ENCODE results near the gene POLR2A. TPM values are rescaled to one million over a fixed set of nuclear protein-coding genes. Genes with fewer than 3 reads are reported as not detected.
A peak's percentile ranks its signal among the peaks of the same experiment; 100 is the strongest.

Gene POLR2A
- total RNA-seq, 4 donors from 2014 or later = 41.0 to 55.3 (median 47.3) TPM

DNA sequence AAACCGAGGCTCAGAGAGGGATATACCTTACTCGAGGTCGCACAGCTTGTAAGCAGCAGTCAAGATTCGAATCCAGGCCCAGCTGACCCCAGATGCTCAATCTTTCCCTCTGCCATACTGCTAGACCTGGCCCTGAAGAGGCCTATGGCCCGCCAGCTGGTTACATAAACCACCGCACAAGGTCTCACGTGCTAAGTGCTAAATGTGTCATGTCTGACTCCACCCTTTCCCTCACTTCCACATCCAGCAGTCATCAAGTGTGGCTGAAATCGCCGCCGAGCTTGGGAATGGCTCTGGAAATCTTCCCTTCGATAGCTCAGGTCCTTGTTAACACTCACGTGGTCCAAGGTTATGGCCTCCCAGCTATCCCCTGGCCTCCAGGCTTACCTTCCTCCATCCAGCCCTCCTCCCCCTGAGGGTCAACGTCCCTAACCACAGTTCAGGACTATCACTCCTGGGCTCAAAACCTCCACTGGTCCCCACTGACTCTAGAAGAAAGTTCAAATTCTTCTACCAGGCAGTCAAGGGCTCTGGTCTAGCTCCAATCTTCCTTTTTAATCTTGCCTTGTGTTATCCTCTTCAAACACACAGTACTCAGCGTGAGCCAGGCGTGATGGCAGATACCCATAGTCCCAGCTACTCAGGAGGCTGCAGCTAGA, 8.3 kb upstream of the POLR2A start:
- no peak overlapping the region for H3K4me3 ChIP-seq
- H3K9me3 ChIP-seq = no peaks in the 10 kb centered on the region
- TF ChIP-seq POLR2AphosphoS5 (IDR thresholded peaks at IDR 0.05) = peak; percentile 61
- TF ChIP-seq EP300 (IDR thresholded peaks at IDR 0.05) = no peak
- TF ChIP-seq POLR2A (IDR thresholded peaks at IDR 0.05) = no peak
- TF ChIP-seq, protein P1, sequence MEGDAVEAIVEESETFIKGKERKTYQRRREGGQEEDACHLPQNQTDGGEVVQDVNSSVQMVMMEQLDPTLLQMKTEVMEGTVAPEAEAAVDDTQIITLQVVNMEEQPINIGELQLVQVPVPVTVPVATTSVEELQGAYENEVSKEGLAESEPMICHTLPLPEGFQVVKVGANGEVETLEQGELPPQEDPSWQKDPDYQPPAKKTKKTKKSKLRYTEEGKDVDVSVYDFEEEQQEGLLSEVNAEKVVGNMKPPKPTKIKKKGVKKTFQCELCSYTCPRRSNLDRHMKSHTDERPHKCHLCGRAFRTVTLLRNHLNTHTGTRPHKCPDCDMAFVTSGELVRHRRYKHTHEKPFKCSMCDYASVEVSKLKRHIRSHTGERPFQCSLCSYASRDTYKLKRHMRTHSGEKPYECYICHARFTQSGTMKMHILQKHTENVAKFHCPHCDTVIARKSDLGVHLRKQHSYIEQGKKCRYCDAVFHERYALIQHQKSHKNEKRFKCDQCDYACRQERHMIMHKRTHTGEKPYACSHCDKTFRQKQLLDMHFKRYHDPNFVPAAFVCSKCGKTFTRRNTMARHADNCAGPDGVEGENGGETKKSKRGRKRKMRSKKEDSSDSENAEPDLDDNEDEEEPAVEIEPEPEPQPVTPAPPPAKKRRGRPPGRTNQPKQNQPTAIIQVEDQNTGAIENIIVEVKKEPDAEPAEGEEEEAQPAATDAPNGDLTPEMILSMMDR (IDR thresholded peaks at IDR 0.05) = no peak
- 15 to 40% methylated on average over 5 to 15 of the region's 15 CpGs for WGBS, 2 donors (ENCODE audit: low coverage in 1 of 2)
- peak; percentile 68 for ATAC-seq
- peak overlapping the region; percentile 39 to 100 (median 100) for H3K27ac ChIP-seq
- H3K4me1 ChIP-seq = peaks cover 4 to 89% (median 36%) of the 10 kb centered on the region in 3 donors
- H3K36me3 ChIP-seq = no peaks in the 10 kb centered on the region
- H3K27me3 ChIP-seq = no peaks in the 10 kb centered on the region

- H3K27ac ChIP-seq = peak overlapping the region; percentile 39 to 100 (median 100)
- H3K27me3 ChIP-seq = no peaks in the 10 kb centered on the region
- no peak for ATAC-seq
- peak overlapping the region in 1 of 2 donors; percentile 100 for H3K4me3 ChIP-seq
- no peaks in the 10 kb centered on the region for H3K36me3 ChIP-seq
- 16 to 25% methylated on average over 2 to 3 of the region's 3 CpGs for WGBS, 2 donors (ENCODE audit: low coverage in 1 of 2)
- no peak for TF ChIP-seq POLR2A (IDR thresholded peaks at IDR 0.05)
- no peak for TF ChIP-seq EP300 (IDR thresholded peaks at IDR 0.05)
- TF ChIP-seq, protein P1 (IDR thresholded peaks at IDR 0.05) = no peak
- H3K4me1 ChIP-seq = peaks cover 4 to 87% (median 36%) of the 10 kb centered on the region in 3 donors
- H3K9me3 ChIP-seq = no peaks in the 10 kb centered on the region
Observed at GRCh38 chr17:7476494-7476893, 7.7 kb upstream of the POLR2A start.

DNA sequence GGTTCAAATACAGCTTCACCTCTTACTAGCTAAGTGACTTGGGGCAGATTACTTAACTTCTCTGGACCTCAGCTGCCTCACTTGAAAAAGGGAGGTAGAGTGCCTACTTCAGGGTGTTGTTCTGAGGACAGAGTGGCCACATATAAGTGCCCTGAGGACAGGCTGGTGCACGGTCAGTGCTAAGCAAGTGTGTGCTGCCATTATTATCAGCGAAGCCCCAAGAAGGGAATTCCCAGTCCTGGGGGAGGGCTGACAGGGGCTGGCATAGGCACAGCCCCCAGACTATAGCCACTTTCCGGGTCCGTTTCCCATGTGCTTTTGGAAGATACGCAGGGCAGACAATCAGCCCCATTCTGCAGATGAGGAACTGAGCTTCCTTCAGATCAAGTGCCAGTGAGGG, 7.2 kb upstream of the POLR2A start:
- Histone ChIP-seq H3K27ac (peak overlapping the region; percentile 99 to 100 (median 100)), H3K27me3 (no peaks in the 10 kb centered on the region), H3K36me3 (no peaks in the 10 kb centered on the region), H3K9me3 (no peaks in the 10 kb centered on the region), H3K4me1 (peaks cover 4 to 87% (median 36%) of the 10 kb centered on the region in 3 donors), H3K4me3 (peak overlapping the region; percentile 96 to 100)
- no peak for TF ChIP-seq EP300 (IDR thresholded peaks at IDR 0.05)
- TF ChIP-seq POLR2A (IDR thresholded peaks at IDR 0.05) = no peak
- TF ChIP-seq, protein P1 (IDR thresholded peaks at IDR 0.05) = no peak
- no peak for TF ChIP-seq POLR2AphosphoS5 (IDR thresholded peaks at IDR 0.05)
- ATAC-seq = no peak
- WGBS, 2 donors (ENCODE audit: low coverage in 1 of 2) = no CpG with 5 or more reads among the region's 5 CpGs

DNA sequence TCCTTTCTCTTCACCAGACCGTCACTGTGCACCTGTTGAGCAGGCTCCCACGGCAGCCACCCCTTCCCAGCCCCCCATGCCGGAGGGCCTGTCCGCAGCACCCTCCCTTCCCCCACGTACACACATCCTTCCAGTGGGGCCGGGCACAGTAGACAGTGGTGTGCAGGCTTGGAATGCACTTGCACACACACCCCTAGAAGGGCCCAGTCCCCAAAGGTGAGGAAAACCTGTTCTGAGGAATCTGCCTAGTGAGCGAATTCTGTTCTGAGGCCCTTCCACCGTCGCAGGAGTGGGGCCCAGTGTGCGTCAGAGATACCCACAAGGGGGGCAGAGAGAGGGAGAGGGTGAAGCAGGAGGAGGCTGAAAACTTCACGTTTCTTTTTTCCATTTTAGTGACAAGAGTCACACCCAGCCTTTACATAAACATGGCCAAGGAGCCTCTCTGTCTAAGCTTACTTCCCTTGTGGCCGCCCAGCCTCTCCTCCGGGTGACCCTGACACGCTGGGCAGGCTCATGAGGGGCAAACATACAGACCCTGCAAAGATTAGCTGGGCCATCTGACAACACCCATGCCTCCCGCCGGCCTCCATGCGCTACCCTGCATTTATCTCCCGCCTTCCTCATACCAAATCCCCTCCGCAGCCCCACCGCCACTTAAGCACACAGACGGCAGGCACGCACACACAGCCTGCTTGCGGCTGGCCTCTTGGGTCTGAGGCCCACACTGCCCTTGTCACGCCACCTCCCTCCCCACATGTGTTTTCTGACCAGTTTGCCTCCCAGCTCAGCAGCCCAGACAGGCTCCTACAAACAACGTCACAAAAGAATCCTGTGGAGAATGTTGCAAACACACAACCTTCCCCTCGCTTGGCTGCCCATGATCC, 6.5 kb upstream of the POLR2A start:
- ATAC-seq = peak; percentile 34
- H3K27me3 ChIP-seq = no peaks in the 10 kb centered on the region
- peak overlapping the region; percentile 96 to 100 for H3K4me3 ChIP-seq
- H3K36me3 ChIP-seq = no peaks in the 10 kb centered on the region
- H3K27ac ChIP-seq = peak overlapping the region; percentile 99 to 100 (median 100)
- no peaks in the 10 kb centered on the region for H3K9me3 ChIP-seq
- TF ChIP-seq, protein P1 (IDR thresholded peaks at IDR 0.05) = no peak
- TF ChIP-seq POLR2A (IDR thresholded peaks at IDR 0.05) (peak; percentile 21 to 32), POLR2AphosphoS5 (IDR thresholded peaks at IDR 0.05) (peak; percentile 30)
- H3K4me1 ChIP-seq = peaks cover 4 to 87% (median 37%) of the 10 kb centered on the region in 3 donors
- WGBS, 2 donors (ENCODE audit: low coverage in 1 of 2) = 8 to 13% methylated on average over 11 to 20 of the region's 26 CpGs

Measured in gastroesophageal sphincter (tissue), 4 donors.